ENCODE measurements around the gene CDKN1C.

Gene CDKN1C

DNA sequence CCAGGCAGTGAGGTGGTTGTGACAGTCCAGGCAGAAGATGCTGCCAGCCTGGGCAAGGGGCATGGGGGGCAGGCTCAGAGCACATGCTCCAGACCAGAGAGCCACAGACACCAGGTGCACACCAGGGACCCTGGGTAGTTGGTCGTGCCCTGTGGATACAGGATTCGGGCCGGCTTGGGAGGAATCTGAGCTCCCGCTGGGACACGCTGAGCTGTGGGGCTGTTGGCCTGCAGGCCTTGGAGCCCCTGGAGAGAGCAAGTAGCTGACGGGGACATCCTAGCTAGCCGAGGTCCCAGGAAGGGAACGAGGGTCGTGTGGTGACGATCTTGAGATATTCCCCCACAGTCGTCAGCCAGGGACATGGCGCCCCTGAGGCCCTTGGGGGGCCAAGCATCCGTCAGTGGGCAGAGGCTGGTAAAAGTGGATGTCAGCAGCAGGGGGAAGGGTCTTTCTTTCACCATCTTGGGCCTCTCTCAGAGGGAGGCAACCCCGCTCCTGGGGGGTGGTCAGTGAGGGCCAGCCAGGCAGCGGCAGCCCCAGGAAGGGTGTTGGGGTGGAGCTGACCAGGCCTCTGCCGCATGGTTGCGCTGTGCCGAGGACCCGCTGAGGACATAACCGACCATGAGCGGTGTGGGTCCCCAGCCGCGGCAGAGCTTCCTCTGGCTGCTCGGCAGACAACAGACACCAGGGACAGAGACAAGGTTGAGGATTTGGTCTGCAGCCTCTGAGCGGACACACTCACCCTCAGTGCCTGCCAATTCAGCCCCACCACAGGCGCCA is 44.0 kb downstream of the CDKN1C start:
- no peak for DNase-seq

- no peak for DNase-seq
These were observed 46.1 kb downstream of the CDKN1C start for GRCh38 chr11:2839395-2839943.

DNA sequence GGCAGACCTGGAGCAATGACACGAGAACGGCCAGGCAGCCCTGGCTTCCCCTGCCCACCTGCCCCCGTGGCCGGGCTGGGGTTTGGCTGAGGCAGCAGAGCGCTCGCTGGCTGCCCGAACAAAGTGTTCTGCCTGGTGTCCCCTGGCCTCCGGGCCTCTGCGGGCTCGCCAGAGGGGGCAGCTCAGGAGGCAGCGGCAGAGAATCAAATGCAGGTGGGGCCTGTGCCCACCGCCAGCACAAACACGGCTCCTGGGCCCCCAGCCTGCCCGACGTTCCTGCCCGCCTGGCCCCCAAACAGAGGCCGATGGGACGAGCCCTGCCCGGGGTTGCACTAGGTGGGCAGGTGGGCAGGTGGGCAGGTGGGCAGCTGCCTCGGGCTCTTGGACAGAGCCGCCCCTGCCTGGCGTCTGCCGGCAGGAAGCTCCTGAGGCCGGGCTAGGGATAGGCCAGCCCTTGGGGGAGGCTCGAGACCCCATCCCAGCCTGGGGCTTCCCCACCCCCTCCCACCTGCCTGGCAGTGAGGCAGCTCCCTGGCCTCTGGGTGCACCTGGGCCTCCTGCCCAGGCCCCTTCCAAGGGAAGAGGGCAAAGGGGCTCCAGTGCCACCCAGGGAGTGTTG is 46.8 kb downstream of the CDKN1C start:
- no peak for DNase-seq

GRCh38 chr11:2838091-2838490 is 47.5 kb downstream of the CDKN1C start:
- no peak for DNase-seq

GRCh38 chr11:2837651-2838050 is 47.9 kb downstream of the CDKN1C start:
- no peak for DNase-seq

- peak; percentile 41 for DNase-seq
These were observed 48.4 kb downstream of the CDKN1C start for GRCh38 chr11:2837096-2837601.

DNA sequence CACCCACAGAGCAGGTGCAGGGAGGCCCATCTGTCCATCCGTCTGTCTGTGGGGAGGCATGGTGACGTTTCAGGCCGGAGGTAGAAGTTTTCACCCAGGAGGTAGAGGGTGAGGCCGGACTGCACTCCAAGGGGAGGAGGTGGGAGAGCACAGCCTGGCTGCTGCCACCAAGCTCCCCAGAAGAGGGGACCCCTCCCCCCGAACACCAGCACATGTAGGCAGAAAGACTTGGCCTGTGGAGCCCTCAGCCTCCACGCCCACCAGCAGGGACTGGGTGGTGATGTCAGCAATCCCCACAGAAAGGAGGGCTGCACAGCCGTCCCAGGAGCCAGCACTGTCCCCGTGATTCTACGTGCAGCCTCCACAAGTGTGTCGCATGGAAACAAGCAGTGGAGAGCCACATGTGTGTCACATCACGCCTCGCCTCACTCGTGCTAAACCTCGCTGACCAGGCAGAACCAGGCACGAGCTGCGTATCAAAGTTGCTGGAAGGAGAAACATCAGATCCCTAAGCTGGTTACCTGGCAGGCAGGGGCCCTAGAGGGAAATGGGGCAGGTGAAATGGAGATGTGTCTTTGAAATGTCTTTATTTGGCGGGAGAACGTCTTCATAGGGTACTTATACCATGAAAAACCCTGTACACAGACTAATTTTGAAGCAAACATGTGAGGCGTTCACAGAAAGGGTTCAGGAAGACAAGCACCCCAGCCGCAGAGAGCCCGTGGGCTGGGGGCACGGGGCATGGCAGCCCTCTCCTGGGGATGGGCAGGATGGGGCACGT is 49.1 kb downstream of the CDKN1C start:
- no peak for DNase-seq

DNA sequence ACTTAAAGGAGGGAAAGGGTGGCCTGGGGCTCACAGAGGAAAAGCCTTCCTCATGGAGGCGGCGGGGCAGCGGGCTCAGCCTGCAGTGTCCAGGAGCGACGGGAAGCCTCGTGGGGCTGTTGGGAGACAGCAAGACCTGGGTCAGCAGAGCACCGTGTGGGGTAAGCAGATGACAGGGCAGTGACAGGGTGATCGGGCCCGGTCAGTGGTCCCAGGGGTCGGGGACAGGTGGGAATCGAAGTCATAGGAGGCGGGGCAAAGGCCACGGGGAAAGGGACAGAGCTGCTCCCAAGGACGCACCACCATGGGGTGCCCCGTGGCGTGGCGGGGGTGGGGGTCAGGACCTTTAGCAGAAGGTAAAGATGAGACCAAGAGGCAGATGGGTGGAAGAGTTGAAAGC is 49.8 kb downstream of the CDKN1C start:
- no peak for DNase-seq

GRCh38 chr11:2835296-2835695 is 50.3 kb downstream of the CDKN1C start:
- DNase-seq, result no peak

- DNase-seq, result no peak
These were observed 50.9 kb downstream of the CDKN1C start for GRCh38 chr11:2834503-2835273.

- no peak for DNase-seq
These were observed 51.7 kb downstream of the CDKN1C start for GRCh38 chr11:2833716-2834502.
